Transverse colon (tissue), 4 donors: ENCODE measurements around the gene IL18R1. TPM values are rescaled to one million over a fixed set of nuclear protein-coding genes. Genes with fewer than 3 reads are reported as not detected.
A peak's percentile ranks its signal among the peaks of the same experiment; 100 is the strongest.

Experiments
- DNase-seq: peaks from one replicate; pipeline ENCODE4 v3.0.0-alpha.2; 2019
- H3K27ac ChIP-seq, 4 donors: fragments of 200-600 bp; sonication (generic); 2 replicates each; pipeline ENCODE4 v1.5.1; 2016 to 2018; ENCODE audit warnings: inconsistent platforms in 4 of 4
- H3K27me3 ChIP-seq: fragments of 200-600 bp; sonication (generic); 2 replicates; pipeline ENCODE4 v1.5.1; 2017; ENCODE audit warnings: inconsistent platforms
- H3K36me3 ChIP-seq, 4 donors: fragments of 200-600 bp; sonication (generic); 2 replicates each; pipeline ENCODE4 v1.5.1; 2017 to 2019; ENCODE audit warnings: inconsistent platforms in 4 of 4
- H3K4me1 ChIP-seq, 4 donors: fragments of 200-600 bp; sonication (generic); 2 replicates each; pipeline ENCODE4 v1.5.1; 2017 to 2020; ENCODE audit warnings: inconsistent platforms in 4 of 4
- H3K4me3 ChIP-seq, 4 donors: fragments of 200-600 bp; sonication (generic); 1 replicate in 1 of 4; 2 replicates in 3 of 4; pipeline versions ENCODE4 v1.5.1 to v1.6.1; 2017 to 2019; ENCODE audit warnings: inconsistent platforms in 4 of 4
- H3K9me3 ChIP-seq, 2 donors: fragments of 200-600 bp; sonication (generic); 2 replicates each; pipeline ENCODE4 v1.5.1; 2017 to 2019; ENCODE audit warnings: inconsistent platforms in 2 of 2
- CTCF ChIP-seq, 5 experiments: fragments of 200-600 bp in 3 of 5; fragments of 450-650 bp in 2 of 5; sonication (generic) in 3 of 5; IDR thresholded peaks; 1 replicate in 2 of 5; 2 replicates in 3 of 5; pipeline ENCODE4 v1.5.1; 2016 to 2017; ENCODE audit warnings: antibody characterized with exemption in 5 of 5, inconsistent platforms in 3 of 5, mild to moderate bottlenecking in 2 of 5, moderate library complexity in 1 of 5
- EP300 ChIP-seq: sonication (generic); formaldehyde crosslinking; IDR thresholded peaks from one replicate; pipeline ENCODE4 v1.6.1; 2017; ENCODE audit warnings: antibody characterized with exemption, low read depth
- POLR2A ChIP-seq: fragments of 450-650 bp; IDR thresholded peaks from one replicate; pipeline ENCODE4 v1.6.1; 2016; ENCODE audit warnings: antibody characterized with exemption, mild to moderate bottlenecking, moderate library complexity
- POLR2AphosphoS5 ChIP-seq, 3 donors: sonication (generic); formaldehyde crosslinking; IDR thresholded peaks; one replicate each; pipeline ENCODE4 v1.6.1; 2016; ENCODE audit warnings: antibody characterized with exemption in 3 of 3
- WGBS, 2 donors: methylation state at CpG; one replicate each; pipeline ENCODE4 v1.1.5; 2018; ENCODE audit warnings: low coverage in 1 of 2; 5-methylcytosine and 5-hydroxymethylcytosine counted together
- in situ Hi-C, 4 donors: fragments of 200-750 bp; cut with MboI; loops; one replicate each; pipeline versions ENCODE4 v1.15.0 to v1.15.1; 2017; ENCODE audit warnings: low sequenced_read_pairs in 3 of 4, low pct_ligation_motif_present in 1 of 4, low pct_unique_long_range_greater_than_20kb in 1 of 4
- intact Hi-C: fragments of 100-400 bp; cut with DNase I; formaldehyde crosslinking; loops from one replicate; pipeline ENCODE4 v1.15.1; 2023; ENCODE audit warnings: low total_unique reads
- total RNA-seq, 4 donors: library from RNA; depleted of rRNA; stranded (reverse); fragments of >200 nt; gene quantifications; one replicate each; pipeline ENCODE4 v1.1.0, GENCODE V29; 2016

Gene IL18R1
- total RNA-seq, 4 donors from 2014 or later, result 0.75 to 6.0 (median 2.8) TPM

- peaks cover 0 to 14% (median 2%) of the 10 kb centered on the region in 4 donors for H3K4me1 ChIP-seq
- no peaks in the 10 kb centered on the region for H3K9me3 ChIP-seq
- no peak for DNase-seq
- no peaks in the 10 kb centered on the region for H3K36me3 ChIP-seq
- H3K27ac ChIP-seq, result peak overlapping the region; percentile 64 to 82 (median 74)
- 18 to 32% methylated on average over 2 to 7 of the region's 7 CpGs for WGBS, 2 donors
- no peaks in the 10 kb centered on the region for H3K27me3 ChIP-seq
- H3K4me3 ChIP-seq, result peak overlapping the region; percentile 40 to 89 (median 72)
- intact Hi-C loops, result loop anchor here (10.0 kb wide), 1 partner anchor 332 kb away; no protein-coding TSS in a partner anchor
- in situ Hi-C loops, result loop anchor here in 3 of 4 donors (10.0 to 25.0 kb wide), 3 partner anchors 102 to 344 kb away; no protein-coding TSS in a partner anchor
- TF ChIP-seq CTCF (IDR thresholded peaks at IDR 0.05), result no peak
- no peak for TF ChIP-seq POLR2AphosphoS5 (IDR thresholded peaks at IDR 0.05)
- no peak for TF ChIP-seq POLR2A
- no peak for TF ChIP-seq EP300
Observed at GRCh38 chr2:102356381-102356712, 751 bp downstream of the IL18R1 start.

- Histone ChIP-seq H3K9me3 (no peaks in the 10 kb centered on the region), H3K27ac (peak overlapping the region in 3 of 4 donors; percentile 67 to 82 (median 82)), H3K27me3 (no peaks in the 10 kb centered on the region), H3K36me3 (no peaks in the 10 kb centered on the region), H3K4me3 (peak overlapping the region in 1 of 4 donors; percentile 89), H3K4me1 (peaks cover 0 to 14% (median 2%) of the 10 kb centered on the region in 4 donors)
- DNase-seq, result no peak
- 83% methylated on average over 1 to 2 of the region's 2 CpGs for WGBS, 2 donors
- intact Hi-C loops, result loop anchor here (10.0 kb wide), 1 partner anchor 332 kb away; no protein-coding TSS in a partner anchor
- TF ChIP-seq EP300 (no peak), CTCF (IDR thresholded peaks at IDR 0.05) (no peak), POLR2AphosphoS5 (IDR thresholded peaks at IDR 0.05) (no peak), POLR2A (no peak)
- in situ Hi-C loops, result loop anchor here in 3 of 4 donors (10.0 to 25.0 kb wide), 3 partner anchors 102 to 344 kb away; no protein-coding TSS in a partner anchor
Observed at GRCh38 chr2:102356741-102357140, 1.1 kb downstream of the IL18R1 start.

- WGBS, 2 donors, result 34 to 52% methylated on average over 2 of the region's 2 CpGs
- Histone ChIP-seq H3K27ac (no peak overlapping the region), H3K4me1 (peaks cover 0 to 14% (median 2%) of the 10 kb centered on the region in 4 donors), H3K36me3 (no peaks in the 10 kb centered on the region), H3K27me3 (no peaks in the 10 kb centered on the region), H3K9me3 (no peaks in the 10 kb centered on the region), H3K4me3 (peak overlapping the region in 1 of 4 donors; percentile 89)
- DNase-seq, result no peak
- in situ Hi-C loops, result loop anchor here in 3 of 4 donors (10.0 to 25.0 kb wide), 3 partner anchors 103 to 346 kb away; no protein-coding TSS in a partner anchor
- TF ChIP-seq POLR2AphosphoS5 (IDR thresholded peaks at IDR 0.05) (no peak), CTCF (IDR thresholded peaks at IDR 0.05) (no peak), POLR2A (no peak), EP300 (no peak)
- intact Hi-C loops, result loop anchor here (10.0 kb wide), 1 partner anchor 333 kb away; no protein-coding TSS in a partner anchor
Observed at GRCh38 chr2:102357937-102358336, 2.3 kb downstream of the IL18R1 start.

- in situ Hi-C loops, result loop anchor here in 3 of 4 donors (10.0 to 25.0 kb wide), 3 partner anchors 104 to 346 kb away; no protein-coding TSS in a partner anchor
- no peak overlapping the region for H3K27ac ChIP-seq
- no peak for DNase-seq
- no peaks in the 10 kb centered on the region for H3K27me3 ChIP-seq
- no peak for TF ChIP-seq EP300
- no peak for TF ChIP-seq CTCF (IDR thresholded peaks at IDR 0.05)
- no peak for TF ChIP-seq POLR2AphosphoS5 (IDR thresholded peaks at IDR 0.05)
- TF ChIP-seq POLR2A, result no peak
- WGBS, 2 donors, result 90 to 91% methylated on average over 7 to 8 of the region's 8 CpGs
- peaks cover 0 to 14% (median 2%) of the 10 kb centered on the region in 4 donors for H3K4me1 ChIP-seq
- intact Hi-C loops, result loop anchor here (10.0 kb wide), 1 partner anchor 334 kb away; no protein-coding TSS in a partner anchor
- H3K36me3 ChIP-seq, result no peaks in the 10 kb centered on the region
- no peaks in the 10 kb centered on the region for H3K9me3 ChIP-seq
- H3K4me3 ChIP-seq, result no peak overlapping the region
Observed at GRCh38 chr2:102358496-102358895, 2.9 kb downstream of the IL18R1 start.
